OCI-LY7 (cell line): ENCODE measurements around the gene PIM3. TPM values are rescaled to one million over a fixed set of nuclear protein-coding genes. Genes with fewer than 3 reads are reported as not detected.

Experiments used
- Bru-seq: library from RNA; stranded (reverse); fragments of 400-500 nt; gene quantifications from one replicate; lab custom pipeline; 2021; lab: Mats Ljungman, UMichigan
- BruChase-seq, 2 experiments: library from RNA; stranded (reverse); fragments of 400-500 nt; gene quantifications; one replicate each; lab custom pipeline; 2021; lab: Mats Ljungman, UMichigan
- BruUV-seq: library from RNA; stranded (reverse); fragments of 400-500 nt; replicated peaks from 2 replicates; lab custom pipeline; 2021; lab: Mats Ljungman, UMichigan
- CTCF ChIA-PET: fragments of 300-600 bp; sonication (Branson Sonifier 250); formaldehyde crosslinking; loops from one replicate; lab custom pipeline; 2022; ENCODE audit warnings: antibody characterized with exemption; ENCODE audit not compliant: unreplicated experiment; lab: Charles Lee
- POLR2A ChIA-PET: fragments of 300-600 bp; sonication (Branson Sonifier 250); formaldehyde crosslinking; loops from one replicate; lab custom pipeline; 2022; ENCODE audit warnings: antibody characterized with exemption; lab: Charles Lee
- DNase-seq: peaks from one replicate; pipeline ENCODE4 v3.0.0-alpha.2; 2015; ENCODE audit warnings: low spot score
- H2AFZ ChIP-seq: fragments of 200-600 bp; sonication (generic), shearing (Covaris generic); 2 replicates; pipeline ENCODE4 v1.6.1; 2014; ENCODE audit warnings: mild to moderate bottlenecking, antibody characterized with exemption, low read length, moderate library complexity
- H3K27ac ChIP-seq: fragments of 200-600 bp; sonication (generic); 2 replicates; pipeline ENCODE4 v1.5.1; 2014; ENCODE audit warnings: mixed run types, low read depth, mild to moderate bottlenecking, moderate library complexity, low read length, inconsistent platforms; ENCODE audit not compliant: poor library complexity, severe bottlenecking
- H3K36me3 ChIP-seq: fragments of 200-600 bp; sonication (generic); 2 replicates; pipeline ENCODE4 v1.6.1; 2014; ENCODE audit warnings: mild to moderate bottlenecking, antibody characterized with exemption, low read length, moderate library complexity, mixed read lengths; ENCODE audit not compliant: insufficient read depth
- H3K4me1 ChIP-seq: fragments of 200-600 bp; sonication (generic); 2 replicates; pipeline ENCODE4 v1.5.1; 2014; ENCODE audit warnings: mild to moderate bottlenecking, low read length; ENCODE audit not compliant: insufficient read depth, poor library complexity, severe bottlenecking
- H3K4me2 ChIP-seq: fragments of 200-600 bp; sonication (generic); 2 replicates; pipeline ENCODE4 v1.6.1; 2014; ENCODE audit warnings: mild to moderate bottlenecking, low read length
- H3K4me3 ChIP-seq: fragments of 200-600 bp; sonication (generic); 2 replicates; pipeline ENCODE4 v1.5.1; 2014; ENCODE audit warnings: mild to moderate bottlenecking, low read depth, low read length; ENCODE audit not compliant: poor library complexity, severe bottlenecking
- H3K79me2 ChIP-seq: fragments of 200-600 bp; sonication (generic); 2 replicates; pipeline ENCODE4 v1.6.1; 2016; ENCODE audit warnings: low read depth, mild to moderate bottlenecking, low read length, moderate library complexity, mixed read lengths; ENCODE audit not compliant: insufficient read depth
- H3K9me2 ChIP-seq: fragments of 200-600 bp; sonication (generic); 2 replicates; pipeline ENCODE4 v1.6.1; 2016; ENCODE audit warnings: mild to moderate bottlenecking, low read length, mixed read lengths; ENCODE audit not compliant: insufficient read depth
- H3K9me3 ChIP-seq: fragments of 200-600 bp; sonication (generic); 2 replicates; pipeline ENCODE4 v1.6.1; 2014; ENCODE audit warnings: mild to moderate bottlenecking, mixed run types, low read length, mixed read lengths
- H4K20me1 ChIP-seq: fragments of 200-600 bp; sonication (generic); 2 replicates; pipeline ENCODE4 v1.6.1; 2014; ENCODE audit warnings: mild to moderate bottlenecking, antibody characterized with exemption, low read length, moderate library complexity, mixed read lengths; ENCODE audit not compliant: insufficient read depth
- EZH2phosphoT487 ChIP-seq: fragments of 200-600 bp; sonication (generic); IDR thresholded peaks from 2 replicates; pipeline ENCODE4 v1.6.1; 2018; ENCODE audit warnings: low read depth, borderline replicate concordance, mild to moderate bottlenecking, mixed run types, antibody characterized with exemption, low read length, moderate library complexity, mixed read lengths
- intact Hi-C: fragments of 100-400 bp; cut with micrococcal nuclease; formaldehyde crosslinking; loops from one replicate; pipeline ENCODE4 v1.10.0; 2022; ENCODE audit not compliant: unreplicated experiment
- long read RNA-seq: library from polyadenylated mRNA; stranded (forward); transcript quantifications from one replicate; pipeline ENCODE4 v2.0.0, GENCODE V29; 2022
- total RNA-seq, 2 experiments: library from RNA; depleted of rRNA in 1 of 2; stranded (reverse); fragments of >200 nt in 1 of 2; shearing (Covaris generic) in 1 of 2; gene quantifications; 2 replicates each; pipeline ENCODE4 v1.2.3, GENCODE V29; 2014 to 2022
- TF ChIP-seq, protein P1 (sequence below): fragments of 200-600 bp; sonication (generic); conservative IDR thresholded peaks from 2 replicates; pipeline ENCODE4 v1.5.1; 2014; ENCODE audit warnings: mild to moderate bottlenecking, antibody characterized with exemption, low read length, moderate library complexity, mixed read lengths

PIM3 gene
- total RNA-seq (2014; rRNA removed; shearing (Covaris generic)) (74.3 and 81.7 TPM in 2 replicates), total RNA-seq (2022) (60.5 and 66.5 TPM in 2 replicates), Bru-seq, nascent RNA (percentile 64 among the genes with signal in this experiment), BruChase-seq, experiment 1, labeled RNA remaining after a 6-hour chase (percentile 64 among the genes with signal in this experiment), BruChase-seq, experiment 2, labeled RNA remaining after a 2-hour chase (percentile 85 among the genes with signal in this experiment)
- long read RNA-seq, transcript PIM3-201 (6 exons, 2,369 nt) = major isoform, 233 of 312 reads
- long read RNA-seq, partial matches to known transcripts = 53 of 312 reads
- long read RNA-seq, other reads (novel, unspliced or antisense) = 26 of 312 reads

DNA sequence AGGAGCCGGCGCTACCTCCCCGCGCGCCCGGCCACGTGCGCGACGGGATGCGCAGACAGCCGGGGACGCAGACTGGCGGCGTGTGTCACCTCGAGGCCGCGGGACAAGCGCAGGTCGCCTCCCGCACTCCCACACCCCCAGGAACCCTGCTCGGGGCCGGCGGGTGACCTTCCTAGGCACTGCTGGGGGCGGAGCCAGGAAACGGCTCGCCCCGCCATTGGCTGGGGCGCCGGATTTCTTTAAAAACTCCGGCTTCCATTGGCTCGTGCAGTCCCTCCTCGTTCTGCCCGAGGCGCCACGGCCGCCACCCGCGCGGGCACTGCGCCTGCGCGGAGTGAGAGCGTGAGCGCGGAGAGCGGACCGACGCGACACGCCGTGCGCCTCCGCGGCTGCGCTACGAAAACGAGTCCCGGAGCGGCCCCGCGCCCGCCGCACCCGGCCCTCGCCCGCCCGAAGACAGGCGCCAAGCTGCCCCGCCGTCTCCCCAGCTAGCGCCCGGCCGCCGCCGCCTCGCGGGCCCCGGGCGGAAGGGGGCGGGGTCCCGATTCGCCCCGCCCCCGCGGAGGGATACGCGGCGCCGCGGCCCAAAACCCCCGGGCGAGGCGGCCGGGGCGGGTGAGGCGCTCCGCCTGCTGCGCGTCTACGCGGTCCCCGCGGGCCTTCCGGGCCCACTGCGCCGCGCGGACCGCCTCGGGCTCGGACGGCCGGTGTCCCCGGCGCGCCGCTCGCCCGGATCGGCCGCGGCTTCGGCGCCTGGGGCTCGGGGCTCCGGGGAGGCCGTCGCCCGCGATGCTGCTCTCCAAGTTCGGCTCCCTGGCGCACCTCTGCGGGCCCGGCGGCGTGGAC, at the start of gene PIM3:
PIM3 (plus strand) TSS at position 614 of the 846 bp plus-strand sequence; CDS start at position 790, 176 bp downstream.
- intact Hi-C loops = loop anchor here (1.0 kb wide), 2 partner anchors 24 to 29 kb away; no protein-coding TSS in a partner anchor
- Histone ChIP-seq H3K4me1 (peaks cover 35% of the 10 kb centered on the region), H3K79me2 (peaks cover 32% of the 10 kb centered on the region; the same call in 1 of the 2 replicates), H3K27ac (peak within 1 kb of the TSS; percentile 66), H3K4me3 (peak within 1 kb of the TSS; percentile 98), H3K4me2 (peak within 1 kb of the TSS; percentile 88), H3K36me3 (peaks cover 44% of the 10 kb centered on the region), H3K9me3 (no peaks in the 10 kb centered on the region), H3K9me2 (no peaks in the 10 kb centered on the region), H4K20me1 (no peaks in the 10 kb centered on the region), H2AFZ (no peak within 1 kb of the TSS)
- ChIA-PET CTCF (no interaction called here), POLR2A (interaction anchor here (0.6 kb wide), 1 partner anchor 438 kb away, joined by 5 read pairs; no protein-coding TSS in a partner anchor)
- peak; percentile 99 for DNase-seq
- BruUV-seq = no TSS peak
- TF ChIP-seq, protein P1, sequence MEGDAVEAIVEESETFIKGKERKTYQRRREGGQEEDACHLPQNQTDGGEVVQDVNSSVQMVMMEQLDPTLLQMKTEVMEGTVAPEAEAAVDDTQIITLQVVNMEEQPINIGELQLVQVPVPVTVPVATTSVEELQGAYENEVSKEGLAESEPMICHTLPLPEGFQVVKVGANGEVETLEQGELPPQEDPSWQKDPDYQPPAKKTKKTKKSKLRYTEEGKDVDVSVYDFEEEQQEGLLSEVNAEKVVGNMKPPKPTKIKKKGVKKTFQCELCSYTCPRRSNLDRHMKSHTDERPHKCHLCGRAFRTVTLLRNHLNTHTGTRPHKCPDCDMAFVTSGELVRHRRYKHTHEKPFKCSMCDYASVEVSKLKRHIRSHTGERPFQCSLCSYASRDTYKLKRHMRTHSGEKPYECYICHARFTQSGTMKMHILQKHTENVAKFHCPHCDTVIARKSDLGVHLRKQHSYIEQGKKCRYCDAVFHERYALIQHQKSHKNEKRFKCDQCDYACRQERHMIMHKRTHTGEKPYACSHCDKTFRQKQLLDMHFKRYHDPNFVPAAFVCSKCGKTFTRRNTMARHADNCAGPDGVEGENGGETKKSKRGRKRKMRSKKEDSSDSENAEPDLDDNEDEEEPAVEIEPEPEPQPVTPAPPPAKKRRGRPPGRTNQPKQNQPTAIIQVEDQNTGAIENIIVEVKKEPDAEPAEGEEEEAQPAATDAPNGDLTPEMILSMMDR = no peak
- no peak for TF ChIP-seq EZH2phosphoT487

DNA sequence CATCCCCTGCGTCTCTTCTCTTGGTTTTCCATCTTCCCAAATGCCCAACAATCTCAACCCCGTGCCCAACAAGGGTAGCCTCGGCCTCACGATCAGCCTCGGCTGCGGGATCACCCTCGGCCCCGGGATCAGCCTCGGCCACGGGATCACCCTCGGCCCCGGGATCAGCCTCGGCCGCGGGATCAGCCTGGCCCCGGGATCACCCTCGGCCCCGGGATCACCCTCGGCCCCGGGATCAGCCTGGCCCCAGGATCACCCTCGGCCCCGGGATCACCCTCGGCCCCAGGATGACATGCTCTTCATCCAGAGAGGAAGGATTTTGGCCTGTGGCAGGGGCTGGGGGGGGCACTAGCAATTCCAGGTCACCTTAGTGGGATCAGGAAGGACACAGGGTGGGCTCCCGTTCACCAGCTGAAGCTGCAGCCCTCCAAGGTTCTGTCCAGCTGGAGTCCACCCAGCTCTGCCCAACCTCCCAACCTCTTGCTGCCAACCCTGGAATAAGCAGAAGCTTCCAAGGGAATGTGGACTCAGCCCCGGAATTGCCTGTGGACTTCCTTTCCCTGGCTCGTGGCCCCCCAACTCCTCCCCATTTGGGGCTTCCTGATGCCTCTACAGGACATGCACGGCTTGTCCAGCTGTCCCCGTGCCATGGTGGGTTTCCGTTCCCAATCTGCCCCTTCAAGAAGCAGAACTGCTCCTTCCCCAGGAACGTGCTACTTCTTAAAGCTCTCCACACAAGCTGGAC, 48.5 kb upstream of the PIM3 start:
- TF ChIP-seq, protein P1 = no peak
- no peak for TF ChIP-seq EZH2phosphoT487
- Histone ChIP-seq H4K20me1 (no peaks in the 10 kb centered on the region), H3K79me2 (no peaks in the 10 kb centered on the region), H3K36me3 (peaks cover 7% of the 10 kb centered on the region; the same call in 1 of the 2 replicates), H3K27ac (no peak overlapping the region), H3K4me2 (no peak overlapping the region), H3K4me3 (no peak overlapping the region), H3K4me1 (peaks cover 4% of the 10 kb centered on the region), H2AFZ (no peak overlapping the region), H3K9me2 (no peaks in the 10 kb centered on the region), H3K9me3 (no peaks in the 10 kb centered on the region)
- ChIA-PET POLR2A (interaction anchor here (1.1 kb wide), 1 partner anchor 99 kb away, joined by 4 read pairs; no protein-coding TSS in a partner anchor), CTCF (interaction anchor here (1.0 kb wide), 1 partner anchor 10 kb away, joined by 3 read pairs; no protein-coding TSS in a partner anchor)
- no TSS peak for BruUV-seq
- DNase-seq = no peak
- intact Hi-C loops = no loop called here
